K562 (cell line): ENCODE results near the gene HOGA1. TPM values are rescaled to one million over a fixed set of nuclear protein-coding genes. Genes with fewer than 3 reads are reported as not detected.

Experiments used
- ATF4 ChIP-seq: fragments of 450-650 bp; formaldehyde crosslinking; IDR thresholded peaks from 2 replicates; pipeline ENCODE4 v1.4.0; 2022; ENCODE audit warnings: mild to moderate bottlenecking, moderate library complexity
- BDP1 ChIP-seq: IDR thresholded peaks from 3 replicates; pipeline ENCODE4 v1.6.1; 2011; ENCODE audit not compliant: insufficient read length, insufficient read depth
- CBX2 ChIP-seq: fragments of 200-600 bp; sonication (generic); IDR thresholded peaks from one replicate; pipeline ENCODE4 v1.6.1; 2012; ENCODE audit warnings: mild to moderate bottlenecking, low read length, inconsistent platforms; ENCODE audit not compliant: insufficient read depth, poor library complexity, severe bottlenecking
- DDX20 ChIP-seq: fragments of 450-650 bp; IDR thresholded peaks from 2 replicates; pipeline ENCODE4 v1.6.1; 2016; ENCODE audit warnings: missing genetic modification characterization, low read depth, mild to moderate bottlenecking, missing compliant biosample characterization, moderate library complexity
- HMBOX1 ChIP-seq: sonication (generic); IDR thresholded peaks from 2 replicates; pipeline ENCODE4 v1.6.1; 2016
- IRF1 ChIP-seq: sonication (generic); formaldehyde crosslinking; IDR thresholded peaks from 2 replicates; pipeline ENCODE4 v1.8.0; 2022; ENCODE audit warnings: missing genetic modification reagents, mild to moderate bottlenecking, borderline replicate concordance
- MCM2 ChIP-seq: fragments of 450-650 bp; IDR thresholded peaks from 2 replicates; pipeline ENCODE4 v1.6.1; 2017; ENCODE audit warnings: low read depth, mild to moderate bottlenecking
- MIER1 ChIP-seq: fragments of 450-650 bp; IDR thresholded peaks from 2 replicates; pipeline ENCODE4 v1.6.1; 2016; ENCODE audit warnings: antibody characterized with exemption, mild to moderate bottlenecking, low read depth
- MITF ChIP-seq: IDR thresholded peaks from 2 replicates; pipeline ENCODE4 v1.6.1; 2014; ENCODE audit warnings: antibody characterized with exemption
- MTA3 ChIP-seq: fragments of 450-650 bp; formaldehyde crosslinking; IDR thresholded peaks from 2 replicates; pipeline ENCODE4 v1.6.1; 2017; ENCODE audit warnings: mild to moderate bottlenecking, borderline replicate concordance
- NR2C1 ChIP-seq, 2 experiments: fragments of 450-650 bp; IDR thresholded peaks; 2 replicates each; pipeline ENCODE4 v1.6.1; 2017; ENCODE audit warnings: mild to moderate bottlenecking in 2 of 2, antibody characterized with exemption in 1 of 2, inconsistent platforms in 1 of 2, missing compliant biosample characterization in 1 of 2, missing genetic modification characterization in 1 of 2
- PHF8 ChIP-seq: fragments of 200-600 bp; sonication (generic); IDR thresholded peaks from 2 replicates; pipeline ENCODE4 v1.6.1; 2012; ENCODE audit warnings: mixed run types, mild to moderate bottlenecking, inconsistent platforms, low read length, moderate library complexity, borderline replicate concordance
- PHTF2 ChIP-seq: fragments of 250-450 bp; sonication (Bioruptor Pico); IDR thresholded peaks from 2 replicates; pipeline ENCODE4 v1.5.0; 2021; ENCODE audit warnings: mild to moderate bottlenecking
- TAF1 ChIP-seq: IDR thresholded peaks from 2 replicates; pipeline ENCODE4 v1.6.1; 2011; ENCODE audit warnings: mild to moderate bottlenecking, low read length, moderate library complexity; ENCODE audit not compliant: insufficient read depth, control insufficient read depth, severe bottlenecking; ENCODE audit errors: extremely low read depth
- TAF7 ChIP-seq: fragments of 450-650 bp; IDR thresholded peaks from 2 replicates; pipeline ENCODE4 v1.6.1; 2016; ENCODE audit warnings: missing genetic modification characterization, missing compliant biosample characterization
- ZBTB17 ChIP-seq: fragments of 450-650 bp; formaldehyde crosslinking; IDR thresholded peaks from 2 replicates; pipeline ENCODE4 v1.4.0; 2020; ENCODE audit warnings: mild to moderate bottlenecking
- ZNF197 ChIP-seq: fragments of 200-800 bp; sonication (Bioruptor generic); IDR thresholded peaks from 2 replicates; pipeline ENCODE4 v1.6.1; 2016; ENCODE audit warnings: low read depth, missing genetic modification characterization, missing compliant biosample characterization
- ZNF592 ChIP-seq: fragments of 450-650 bp; IDR thresholded peaks from 2 replicates; pipeline ENCODE4 v1.6.1; 2017; ENCODE audit warnings: antibody characterized with exemption, mild to moderate bottlenecking
- polyA plus RNA-seq, 8 experiments: library from polyadenylated mRNA; depleted of rRNA in 4 of 8; stranded (reverse) in 5 of 8; unstranded in 3 of 8; fragments of >200 nt; fragmentation: Nextera tagmentation in 2 of 8; fragmentation: Illumina TruSeq in 1 of 8; extraction: Ambion mirVana in 2 of 8; extraction: Trizol in 1 of 8; gene quantifications; 2 replicates each; pipeline versions ENCODE4 v1.2.1 to v1.2.3, GENCODE V29; 2011 to 2014; ENCODE audit warnings: inconsistent platforms in 1 of 8, missing spikeins in 1 of 8
- total RNA-seq, 7 experiments: library from RNA; depleted of rRNA in 6 of 7; stranded (reverse); fragments of >200 nt in 6 of 7; fragmentation: Illumina TruSeq in 2 of 7; extraction: Trizol in 2 of 7; gene quantifications; 2 replicates each; pipeline versions ENCODE4 v1.2.1 to v1.2.3, GENCODE V29; 2011 to 2021; ENCODE audit warnings: low replicate concordance in 1 of 7

The HOGA1 gene
- total and polyA plus RNA-seq, 9 of the 15 experiments (the other 6 are each of a cell fraction or from before 2014, with no cell fraction given), result not detected

- TF ChIP-seq ZNF592 (no peak), ZNF197 (CRISPR knock-in tag) (0 out of 2 replicates have a peak, but pooled peaks have one; percentile 24), ATF4 (CRISPR knock-in tag) (no peak), MCM2 (no peak), NR2C1 (IDR thresholded peaks at IDR 0.05) (peak; percentile 79), NR2C1 (tag; IDR thresholded peaks at IDR 0.05) (peak; percentile 76), ZBTB17 (CRISPR knock-in tag) (no peak), IRF1 (CRISPR knock-in tag) (no peak), MTA3 (peak; percentile 72; the same call in 1 of the 2 replicates), MIER1 (no peak), PHTF2 (no peak), TAF1 (peak; percentile 54), CBX2 (no peak), DDX20 (tag) (no peak), BDP1 (no peak), TAF7 (tag) (0 out of 2 replicates have a peak, but pooled peaks have one; percentile 31), HMBOX1 (no peak), PHF8 (peak; percentile 66; the same call in 1 of the 2 replicates), MITF (no peak)
These were observed 49.0 kb downstream of the HOGA1 start, which contains the start of gene MORN4 (continued) for GRCh38 chr10:97632949-97633884.
